K562 (cell line): ENCODE results near the gene AKAP14. TPM values are rescaled to one million over a fixed set of nuclear protein-coding genes. Genes with fewer than 3 reads are reported as not detected.

Experiments
- BRD9 ChIP-seq: fragments of 450-650 bp; IDR thresholded peaks from 2 replicates; pipeline ENCODE4 v1.6.1; 2018; ENCODE audit warnings: low read depth; ENCODE audit not compliant: partially characterized antibody
- DDX20 ChIP-seq: fragments of 450-650 bp; IDR thresholded peaks from 2 replicates; pipeline ENCODE4 v1.6.1; 2016; ENCODE audit warnings: missing genetic modification characterization, low read depth, mild to moderate bottlenecking, missing compliant biosample characterization, moderate library complexity
- HNRNPUL1 ChIP-seq: fragments of 200-400 bp; formaldehyde crosslinking; IDR thresholded peaks from 2 replicates; pipeline ENCODE4 v1.6.1; 2017; ENCODE audit warnings: low read length
- HSF4 ChIP-seq: fragments of 250-450 bp; sonication (Bioruptor Pico); IDR thresholded peaks from 2 replicates; pipeline ENCODE4 v2.1.2; 2022; ENCODE audit warnings: mild to moderate bottlenecking, moderate library complexity, borderline replicate concordance
- LCOR ChIP-seq: sonication (generic); formaldehyde crosslinking; IDR thresholded peaks from 2 replicates; pipeline ENCODE4 v1.8.0; 2022; ENCODE audit warnings: mild to moderate bottlenecking, missing genetic modification reagents
- MBD2 ChIP-seq: sonication (generic); IDR thresholded peaks from 2 replicates; pipeline ENCODE4 v1.6.1; 2016; ENCODE audit warnings: low read depth, borderline replicate concordance
- MCM2 ChIP-seq: fragments of 450-650 bp; IDR thresholded peaks from 2 replicates; pipeline ENCODE4 v1.6.1; 2017; ENCODE audit warnings: low read depth, mild to moderate bottlenecking
- POLR2AphosphoS2 ChIP-seq: IDR thresholded peaks from 2 replicates; pipeline ENCODE4 v1.6.1; 2012; ENCODE audit warnings: low read length, improper control_type of control experiment
- RHOXF2B ChIP-seq: fragments of 250-450 bp; sonication (Bioruptor Pico); conservative IDR thresholded peaks from 2 replicates; pipeline ENCODE4 v1.5.1; 2021
- SAP30 ChIP-seq: fragments of 200-600 bp; sonication (generic); IDR thresholded peaks from 2 replicates; pipeline ENCODE4 v1.6.1; 2012; ENCODE audit warnings: borderline replicate concordance, low read depth, mild to moderate bottlenecking, moderate library complexity, low read length, control low read depth, inconsistent platforms; ENCODE audit not compliant: insufficient read depth, poor library complexity, severe bottlenecking
- TFAM ChIP-seq: fragments of 250-450 bp; sonication (Bioruptor Pico); conservative IDR thresholded peaks from 2 replicates; pipeline ENCODE4 v1.5.0; 2021; ENCODE audit warnings: mild to moderate bottlenecking, moderate library complexity
- XRCC3 ChIP-seq: fragments of 450-650 bp; IDR thresholded peaks from 2 replicates; pipeline ENCODE4 v1.6.1; 2017; ENCODE audit warnings: mild to moderate bottlenecking, moderate library complexity
- ZBTB2 ChIP-seq: fragments of 450-650 bp; IDR thresholded peaks from 2 replicates; pipeline ENCODE4 v1.6.1; 2016; ENCODE audit warnings: antibody characterized with exemption
- ZNF311 ChIP-seq: fragments of 250-450 bp; sonication (Bioruptor Pico); IDR thresholded peaks from 2 replicates; pipeline ENCODE4 v1.4.0; 2020; ENCODE audit warnings: mild to moderate bottlenecking, moderate library complexity
- ZNF318 ChIP-seq, 2 experiments: fragments of 450-650 bp; IDR thresholded peaks; 2 replicates each; pipeline ENCODE4 v1.6.1; 2016; ENCODE audit warnings: mild to moderate bottlenecking in 2 of 2, borderline replicate concordance in 1 of 2, low read depth in 1 of 2, moderate library complexity in 1 of 2
- ZNF395 ChIP-seq: fragments of 200-800 bp; sonication (Bioruptor generic); IDR thresholded peaks from 2 replicates; pipeline ENCODE4 v1.6.1; 2017; ENCODE audit warnings: missing genetic modification characterization, missing compliant biosample characterization
- polyA plus RNA-seq, 8 experiments: library from polyadenylated mRNA; depleted of rRNA in 4 of 8; stranded (reverse) in 5 of 8; unstranded in 3 of 8; fragments of >200 nt; fragmentation: Nextera tagmentation in 2 of 8; fragmentation: Illumina TruSeq in 1 of 8; extraction: Ambion mirVana in 2 of 8; extraction: Trizol in 1 of 8; gene quantifications; 2 replicates each; pipeline versions ENCODE4 v1.2.1 to v1.2.3, GENCODE V29; 2011 to 2014; ENCODE audit warnings: inconsistent platforms in 1 of 8, missing spikeins in 1 of 8
- total RNA-seq, 7 experiments: library from RNA; depleted of rRNA in 6 of 7; stranded (reverse); fragments of >200 nt in 6 of 7; fragmentation: Illumina TruSeq in 2 of 7; extraction: Trizol in 2 of 7; gene quantifications; 2 replicates each; pipeline versions ENCODE4 v1.2.1 to v1.2.3, GENCODE V29; 2011 to 2021; ENCODE audit warnings: low replicate concordance in 1 of 7

Gene AKAP14
- total and polyA plus RNA-seq, 9 of the 15 experiments (the other 6 are each of a cell fraction or from before 2014, with no cell fraction given) = not detected

- TF ChIP-seq SAP30 (peak; percentile 39), BRD9 (no peak), TFAM (no peak), ZNF395 (CRISPR knock-in tag) (no peak), POLR2AphosphoS2 (no peak), ZNF311 (CRISPR knock-in tag) (no peak), MCM2 (no peak), RHOXF2B (CRISPR knock-in tag) (no peak), DDX20 (no peak), LCOR (no peak), HNRNPUL1 (no peak), MBD2 (peak; percentile 51; the same call in 1 of the 2 replicates), XRCC3 (no peak), ZBTB2 (no peak), HSF4 (CRISPR knock-in tag) (no peak), ZNF318 (IDR thresholded peaks at IDR 0.05; ENCODE audit: borderline replicate concordance in 1 of 2, low read depth in 1 of 2) (no peak)
Observed at GRCh38 chrX:119852382-119853353, 43.0 kb upstream of the AKAP14 start, which contains the start of gene UPF3B (continued).
